ENCODE measurements around the gene BACH2. TPM values are rescaled to one million over a fixed set of nuclear protein-coding genes. Genes with fewer than 3 reads are reported as not detected.

The BACH2 gene
- polyA plus RNA-seq, 2 of the 4 experiments (the other 2 are of a cell fraction) = 0.01 to 0.36 TPM

GRCh38 chr6:90124874-90125510 lies 171.7 kb downstream of the BACH2 start:
- FAIRE-seq (no peak), DNase-seq (ENCODE audit: low read depth in 1 of 2, low spot score in 1 of 2) (no peak), ATAC-seq (no peak)
- Histone ChIP-seq H3K4me3 (no peak overlapping the region), H3K4me2 (no peak overlapping the region), H3K9me3 (no peaks in the 10 kb centered on the region), H3K27ac (no peak overlapping the region), H3K4me1 (no peaks in the 10 kb centered on the region)
- WGBS (ENCODE audit: missing lambda C conversion rate) = 54% methylated on average over 5 of the region's 5 CpGs
- CTCF ChIA-PET = interaction anchor here (0.6 kb wide), 1 partner anchor 63 kb away, joined by 4 read pairs; no protein-coding TSS in a partner anchor
- no peak for TF ChIP-seq FOSB (CRISPR knock-in tag; IDR thresholded peaks at IDR 0.05)
- no peak for TF ChIP-seq JUN (IDR thresholded peaks at IDR 0.05)
- no peak for TF ChIP-seq HDAC2 (IDR thresholded peaks at IDR 0.05)
- TF ChIP-seq ESRRA (IDR thresholded peaks at IDR 0.05; ENCODE audit: borderline replicate concordance, low read length) = no peak
- no peak for TF ChIP-seq KDM1A (IDR thresholded peaks at IDR 0.05; ENCODE audit: low read depth)
- no peak for TF ChIP-seq POLR2A (IDR thresholded peaks at IDR 0.05; ENCODE audit: low read length)
- no peak for TF ChIP-seq ZNF302 (CRISPR knock-in tag; IDR thresholded peaks at IDR 0.05)
- no peak for TF ChIP-seq RFX5 (IDR thresholded peaks at IDR 0.05)
- no peak for TF ChIP-seq RNF2 (IDR thresholded peaks at IDR 0.05; ENCODE audit: borderline replicate concordance, low read depth)
- no peak for TF ChIP-seq MYC (IDR thresholded peaks at IDR 0.05; ENCODE audit: borderline replicate concordance, low read length)
- no peak for TF ChIP-seq EHF (CRISPR knock-in tag; IDR thresholded peaks at IDR 0.05)
- TF ChIP-seq FOSL2 (IDR thresholded peaks at IDR 0.05) = no peak
- TF ChIP-seq FOSL2 (CRISPR knock-in tag; IDR thresholded peaks at IDR 0.05) = no peak
- TF ChIP-seq HMGXB4 (CRISPR knock-in tag; IDR thresholded peaks at IDR 0.05; ENCODE audit: borderline replicate concordance) = no peak
- no peak for TF ChIP-seq EP300 (IDR thresholded peaks at IDR 0.05)
- no peak for TF ChIP-seq NFE2L2 (conservative IDR thresholded peaks at IDR 0.05; ENCODE audit: low read length)
- TF ChIP-seq, protein P1, sequence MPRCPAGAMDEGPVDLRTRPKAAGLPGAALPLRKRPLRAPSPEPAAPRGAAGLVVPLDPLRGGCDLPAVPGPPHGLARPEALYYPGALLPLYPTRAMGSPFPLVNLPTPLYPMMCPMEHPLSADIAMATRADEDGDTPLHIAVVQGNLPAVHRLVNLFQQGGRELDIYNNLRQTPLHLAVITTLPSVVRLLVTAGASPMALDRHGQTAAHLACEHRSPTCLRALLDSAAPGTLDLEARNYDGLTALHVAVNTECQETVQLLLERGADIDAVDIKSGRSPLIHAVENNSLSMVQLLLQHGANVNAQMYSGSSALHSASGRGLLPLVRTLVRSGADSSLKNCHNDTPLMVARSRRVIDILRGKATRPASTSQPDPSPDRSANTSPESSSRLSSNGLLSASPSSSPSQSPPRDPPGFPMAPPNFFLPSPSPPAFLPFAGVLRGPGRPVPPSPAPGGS (IDR thresholded peaks at IDR 0.05) = no peak
- TF ChIP-seq RARB (CRISPR knock-in tag; IDR thresholded peaks at IDR 0.05) = no peak
- no peak for TF ChIP-seq CHD2 (IDR thresholded peaks at IDR 0.05; ENCODE audit: low read length, partially characterized antibody)
- POLR2A ChIA-PET = no interaction called here

- TF ChIP-seq POLR2AphosphoS2 (conservative IDR thresholded peaks at IDR 0.05; ENCODE audit: low read length) (no peak), NPAS2 (CRISPR knock-in tag; IDR thresholded peaks at IDR 0.05; ENCODE audit: borderline replicate concordance) (no peak), HDAC2 (IDR thresholded peaks at IDR 0.05) (no peak), RCOR1 (IDR thresholded peaks at IDR 0.05; ENCODE audit: low read depth, low read length) (no peak), NFE2L2 (conservative IDR thresholded peaks at IDR 0.05; ENCODE audit: low read length) (no peak), CBX2 (IDR thresholded peaks at IDR 0.05; ENCODE audit: borderline replicate concordance, low read depth) (no peak), RARB (CRISPR knock-in tag; IDR thresholded peaks at IDR 0.05) (no peak), FOSB (CRISPR knock-in tag; IDR thresholded peaks at IDR 0.05) (no peak), CBX8 (IDR thresholded peaks at IDR 0.05) (no peak), CEBPB (IDR thresholded peaks at IDR 0.05) (no peak), ZNF302 (CRISPR knock-in tag; IDR thresholded peaks at IDR 0.05) (no peak), ZC3H11A (IDR thresholded peaks at IDR 0.05) (no peak), SREBF2 (IDR thresholded peaks at IDR 0.05) (no peak), MAFK (IDR thresholded peaks at IDR 0.05; ENCODE audit: partially characterized antibody) (no peak), SMC3 (IDR thresholded peaks at IDR 0.05) (no peak), JUNB (IDR thresholded peaks at IDR 0.05) (no peak), HMGXB4 (CRISPR knock-in tag; IDR thresholded peaks at IDR 0.05; ENCODE audit: borderline replicate concordance) (no peak)
- FAIRE-seq (no peak), DNase-seq (ENCODE audit: low read depth in 1 of 2, low spot score in 1 of 2) (no peak), ATAC-seq (no peak)
- WGBS (ENCODE audit: missing lambda C conversion rate) = 67% methylated on average over 7 of the region's 7 CpGs
- no peaks in the 10 kb centered on the region for H3K4me1 ChIP-seq
- no peaks in the 10 kb centered on the region for H3K9me3 ChIP-seq
- POLR2A ChIA-PET = no interaction called here
- no peak overlapping the region for H3K4me2 ChIP-seq
- no peak overlapping the region for H3K4me3 ChIP-seq
- no peak overlapping the region for H3K27ac ChIP-seq
- CTCF ChIA-PET = no interaction called here
These were observed 172.8 kb downstream of the BACH2 start for GRCh38 chr6:90123831-90124230.
